GM19023 (cell line): ENCODE results near the gene DNAJC5G.
"Not testable (repeated sequence)": the region's sequence is repeated elsewhere in the genome, so short reads cannot be mapped to it uniquely, and the experiment has no call there.

Experiments
- ATAC-seq: cut with Tn5 transposase; IDR thresholded peaks from one replicate; pipeline ENCODE4 v1.9.1; 2021; ENCODE audit warnings: mild to moderate bottlenecking, moderate library complexity; ENCODE audit not compliant: unreplicated experiment

Gene DNAJC5G

DNA sequence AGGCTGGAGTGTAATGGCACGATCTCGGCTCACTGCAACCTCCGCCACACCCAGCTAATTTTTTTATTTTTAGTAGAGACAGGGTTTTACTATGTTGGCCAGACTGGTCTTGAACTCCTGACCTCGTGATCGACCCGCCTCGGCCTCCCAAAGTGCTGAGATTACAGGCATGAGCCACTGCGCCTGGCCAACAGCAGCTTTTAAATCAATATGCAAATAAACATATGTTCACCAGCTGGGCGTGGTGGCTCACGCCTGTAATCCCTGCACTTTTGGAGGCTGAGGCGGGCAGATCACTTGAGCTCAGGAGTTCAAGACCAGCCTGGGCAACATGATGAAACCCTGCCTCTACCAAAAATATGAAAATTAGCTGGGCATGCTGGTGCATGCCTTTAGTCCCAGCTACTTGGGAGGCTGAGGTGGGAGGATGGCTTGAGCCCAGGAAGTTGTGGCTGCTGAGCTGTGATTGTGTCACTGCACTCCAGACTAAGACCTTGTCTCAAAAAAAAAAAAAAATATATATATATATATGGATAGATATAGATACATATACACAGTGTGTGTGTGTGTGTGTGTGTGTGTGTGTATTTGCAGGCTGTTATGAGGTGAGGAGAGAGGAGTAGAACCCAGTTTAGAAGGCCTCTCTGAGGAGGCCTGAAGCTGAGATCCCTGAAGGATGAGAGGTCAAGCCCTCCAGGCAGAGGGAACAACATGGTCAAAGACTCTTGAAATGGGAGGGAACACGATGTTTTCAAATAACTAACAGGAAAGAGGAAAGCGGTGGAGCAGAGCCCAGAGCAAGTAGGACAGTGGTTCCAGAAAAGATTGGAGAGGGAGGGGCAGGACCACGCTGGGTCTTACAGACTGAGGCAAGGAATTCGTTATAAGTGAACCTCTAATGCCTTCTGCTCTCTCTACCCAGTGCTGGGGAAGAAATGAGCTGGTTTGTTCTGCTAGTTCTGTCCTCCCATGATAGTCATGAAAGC, 2.4 kb upstream of the DNAJC5G start:
- not testable (repeated sequence) for ATAC-seq

DNA sequence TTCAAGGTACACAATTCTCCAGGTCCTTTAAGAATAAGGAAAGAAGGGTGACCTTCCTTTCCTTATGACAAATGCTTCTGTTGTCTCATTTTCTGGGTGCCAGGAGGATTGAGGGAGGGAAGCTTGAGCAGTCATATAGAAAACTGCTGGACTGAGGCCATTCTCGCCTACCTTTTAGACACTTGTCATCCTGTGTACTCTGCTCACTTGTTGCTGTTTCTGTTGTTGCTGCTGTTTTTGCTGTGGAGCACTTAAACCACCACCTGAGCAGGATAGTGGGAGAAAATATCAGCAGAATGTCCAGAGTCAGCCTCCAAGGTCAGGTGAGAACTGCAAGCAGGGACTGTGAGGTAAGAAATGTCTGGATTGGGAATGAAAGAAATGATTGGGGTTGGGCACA, 2.8 kb downstream of the DNAJC5G start:
- no peak for ATAC-seq

GRCh38 chr2:27280826-27281225, 5.6 kb downstream of the DNAJC5G start:
- no peak for ATAC-seq

DNA sequence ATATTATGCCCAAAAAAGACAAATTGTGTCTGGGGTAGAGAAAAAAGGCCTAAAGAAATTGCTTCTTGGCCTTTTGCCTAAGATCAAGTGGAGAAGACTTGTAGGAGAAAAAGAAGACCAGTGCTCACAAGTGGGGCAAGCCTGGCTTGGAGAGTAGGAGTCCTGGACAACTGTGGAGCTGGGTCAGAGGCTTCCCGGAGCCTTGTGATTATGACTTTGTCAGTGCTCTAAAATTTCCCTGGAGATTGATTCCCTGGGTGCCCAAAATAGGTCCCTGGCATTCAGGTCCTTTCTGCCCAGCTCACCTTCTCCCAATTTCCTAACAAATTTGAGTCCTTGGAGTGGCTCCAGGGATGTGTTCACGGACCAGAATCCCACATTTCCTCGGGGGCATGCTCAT, 6.2 kb downstream of the DNAJC5G start:
- no peak for ATAC-seq

DNA sequence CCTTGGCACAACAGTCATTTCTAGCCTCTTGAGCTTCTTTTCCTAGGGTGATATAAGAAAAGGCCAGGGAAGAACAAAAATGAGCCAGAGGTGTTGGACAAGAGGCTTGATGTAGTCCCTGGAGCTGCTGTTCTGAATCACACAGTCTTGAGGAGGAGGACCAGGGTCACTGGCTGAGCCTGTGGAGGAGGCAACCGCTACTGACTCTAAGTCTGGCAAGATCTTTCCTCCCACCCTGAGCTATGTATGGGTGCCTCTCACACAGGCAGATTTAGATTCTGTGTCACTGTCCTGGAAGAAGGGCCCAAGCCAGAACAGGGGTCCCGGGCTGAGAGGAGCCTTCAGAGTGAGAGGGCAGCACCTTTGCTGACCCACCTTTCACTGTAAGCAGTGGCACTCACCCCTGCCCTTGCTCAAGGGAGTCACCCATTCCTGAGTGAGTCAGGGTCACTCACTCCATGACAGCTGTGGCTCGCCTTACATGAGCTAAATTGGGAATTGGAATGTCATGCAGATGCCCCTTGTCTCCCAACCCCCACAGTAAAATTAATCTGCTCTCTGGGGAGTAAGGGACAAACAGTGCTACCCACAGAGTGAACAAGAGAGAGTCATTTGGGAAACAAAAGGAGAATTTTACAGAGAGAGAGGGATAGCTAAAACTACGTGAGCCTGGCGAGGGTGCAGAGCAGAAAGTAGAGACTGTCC, 6.8 kb downstream of the DNAJC5G start, which contains the start of gene TRIM54:
Gene TRIM54, plus strand, starts transcription at position 575 of the 705 bp plus-strand sequence. CDS start 303 bp downstream, outside the sequence.
- ATAC-seq: no peak

- ATAC-seq: no peak
Observed at GRCh38 chr2:27282892-27283291, 7.7 kb downstream of the DNAJC5G start.

GRCh38 chr2:27284996-27285395, 9.8 kb downstream of the DNAJC5G start:
- ATAC-seq: no peak

DNA sequence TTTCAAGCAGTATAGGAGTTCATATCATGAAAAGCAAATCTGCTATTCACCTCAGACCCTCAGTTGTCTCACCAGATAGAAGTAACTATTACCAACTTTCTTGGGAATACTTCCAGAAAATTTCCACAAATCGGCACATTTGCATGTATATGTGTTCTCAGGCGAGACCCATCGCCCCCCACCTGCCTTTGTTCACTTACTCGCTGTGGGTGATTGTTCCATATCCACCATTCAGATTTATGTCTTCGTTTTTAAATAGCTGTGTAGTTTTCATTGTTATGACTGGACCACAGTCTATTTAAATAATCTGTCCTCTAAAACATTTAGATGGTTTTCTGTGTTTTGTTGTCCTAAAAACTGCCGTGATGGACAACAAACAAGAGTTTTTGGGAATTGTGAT, 10.2 kb downstream of the DNAJC5G start:
- no peak for ATAC-seq

DNA sequence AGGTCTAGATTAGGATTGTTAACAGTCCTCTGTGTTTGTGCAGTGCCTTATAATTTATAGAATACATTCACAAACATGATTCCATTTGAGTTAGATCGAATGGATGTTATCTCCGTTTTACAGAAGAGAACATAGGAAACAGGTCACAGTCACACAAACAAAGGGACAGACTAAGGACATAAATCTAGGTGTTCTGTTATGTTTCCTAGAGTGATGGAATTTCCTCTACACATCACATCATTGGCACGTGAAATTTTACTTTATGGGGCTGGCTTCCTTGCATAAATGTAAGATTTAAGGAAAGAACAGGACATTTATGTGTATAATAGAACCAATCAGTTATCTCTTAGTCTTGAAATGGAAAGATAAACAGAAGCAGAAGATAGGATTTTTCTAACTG, 13.4 kb downstream of the DNAJC5G start:
- no peak for ATAC-seq

GRCh38 chr2:27290549-27290948, 15.3 kb downstream of the DNAJC5G start:
- ATAC-seq: no peak

DNA sequence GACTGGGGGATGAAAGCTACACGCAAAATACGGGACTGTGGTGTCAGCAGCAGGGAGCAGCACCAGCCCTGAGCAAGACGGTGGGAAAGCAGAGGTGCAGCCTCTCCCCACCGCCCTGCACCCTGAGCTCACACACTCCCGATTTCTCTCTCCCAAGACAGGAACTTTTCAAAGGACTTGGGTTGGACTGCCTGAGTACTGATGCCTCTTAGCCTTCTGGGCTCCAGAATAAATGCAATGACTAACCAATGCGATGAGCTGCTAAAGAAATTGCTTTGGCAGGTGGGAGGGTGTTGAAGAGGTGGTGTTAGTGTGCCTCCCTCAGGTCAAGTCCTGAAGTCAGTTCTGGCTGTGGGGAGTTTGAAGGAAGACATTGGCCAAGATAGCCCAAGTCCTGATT, 16.6 kb downstream of the DNAJC5G start:
- ATAC-seq: no peak

GRCh38 chr2:27294928-27295327, 19.7 kb downstream of the DNAJC5G start:
- no peak for ATAC-seq

GRCh38 chr2:27296481-27296880, 21.2 kb downstream of the DNAJC5G start:
- ATAC-seq: no peak

DNA sequence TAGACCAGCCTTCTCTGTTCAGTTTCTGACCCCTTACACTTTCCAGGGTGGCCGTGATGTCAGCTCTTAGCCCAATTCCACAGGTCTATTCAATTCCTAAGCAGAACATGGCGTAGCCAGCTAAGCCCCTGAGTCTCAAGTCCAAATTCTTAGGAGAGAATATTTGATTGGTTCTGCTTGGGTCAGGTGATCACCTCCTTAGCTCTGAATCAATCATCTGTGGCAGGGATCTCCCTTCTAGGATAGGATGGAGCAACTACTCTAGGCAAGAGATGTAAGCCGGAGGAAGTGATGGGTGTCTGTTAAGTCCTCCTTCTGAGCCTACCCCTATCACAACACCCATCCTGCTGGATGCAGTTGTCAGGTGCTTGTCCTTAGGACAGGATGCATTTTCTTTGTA, 22.0 kb downstream of the DNAJC5G start:
- ATAC-seq: no peak

GRCh38 chr2:27298391-27299080, 23.3 kb downstream of the DNAJC5G start:
- ATAC-seq: no peak

- ATAC-seq: not testable (repeated sequence)
Observed at GRCh38 chr2:27300606-27301005, 25.4 kb downstream of the DNAJC5G start.

DNA sequence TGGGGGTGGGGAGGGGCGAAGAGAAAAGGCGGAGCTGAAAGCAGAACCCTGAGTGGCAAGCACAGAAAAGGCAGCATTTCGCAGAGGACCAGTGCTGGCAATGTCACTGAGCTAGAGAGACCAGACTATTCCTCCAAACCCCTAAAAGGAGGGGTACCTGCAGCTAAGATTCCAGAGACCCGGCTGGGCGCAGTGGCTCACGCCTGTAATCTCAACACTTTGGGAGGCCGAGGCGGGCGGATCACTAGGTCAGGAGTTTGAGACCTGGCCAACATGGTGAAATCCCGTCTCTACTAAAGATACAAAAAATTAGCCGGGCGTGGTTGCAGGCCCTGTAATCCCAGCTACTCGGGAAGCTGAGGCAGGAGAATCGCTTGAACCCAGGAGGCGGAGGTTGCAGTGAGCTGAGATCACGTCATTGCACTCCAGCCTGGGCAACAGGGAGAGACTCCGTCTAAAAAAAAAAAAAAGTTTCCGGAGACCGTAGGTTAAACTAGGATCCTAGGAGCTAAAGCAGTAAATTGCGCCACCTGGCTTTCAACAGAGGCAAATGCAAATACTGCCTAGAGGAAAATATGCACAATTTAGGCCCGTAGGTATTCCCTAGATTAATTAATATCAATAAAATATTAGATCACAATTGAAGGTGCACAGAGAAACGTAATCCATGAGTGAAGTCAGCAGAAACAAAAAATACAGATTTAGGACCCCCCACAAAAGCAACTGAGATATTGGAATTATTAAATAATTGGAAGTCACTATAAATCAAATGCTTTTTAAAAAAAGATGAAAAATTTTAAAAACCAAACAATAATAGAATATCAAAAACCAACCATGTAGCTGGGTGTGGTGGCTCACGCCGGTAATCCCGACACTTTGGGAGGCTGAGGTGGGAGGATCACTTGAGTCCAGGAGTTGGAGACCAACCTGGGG, 28.1 kb downstream of the DNAJC5G start:
- ATAC-seq: no peak

DNA sequence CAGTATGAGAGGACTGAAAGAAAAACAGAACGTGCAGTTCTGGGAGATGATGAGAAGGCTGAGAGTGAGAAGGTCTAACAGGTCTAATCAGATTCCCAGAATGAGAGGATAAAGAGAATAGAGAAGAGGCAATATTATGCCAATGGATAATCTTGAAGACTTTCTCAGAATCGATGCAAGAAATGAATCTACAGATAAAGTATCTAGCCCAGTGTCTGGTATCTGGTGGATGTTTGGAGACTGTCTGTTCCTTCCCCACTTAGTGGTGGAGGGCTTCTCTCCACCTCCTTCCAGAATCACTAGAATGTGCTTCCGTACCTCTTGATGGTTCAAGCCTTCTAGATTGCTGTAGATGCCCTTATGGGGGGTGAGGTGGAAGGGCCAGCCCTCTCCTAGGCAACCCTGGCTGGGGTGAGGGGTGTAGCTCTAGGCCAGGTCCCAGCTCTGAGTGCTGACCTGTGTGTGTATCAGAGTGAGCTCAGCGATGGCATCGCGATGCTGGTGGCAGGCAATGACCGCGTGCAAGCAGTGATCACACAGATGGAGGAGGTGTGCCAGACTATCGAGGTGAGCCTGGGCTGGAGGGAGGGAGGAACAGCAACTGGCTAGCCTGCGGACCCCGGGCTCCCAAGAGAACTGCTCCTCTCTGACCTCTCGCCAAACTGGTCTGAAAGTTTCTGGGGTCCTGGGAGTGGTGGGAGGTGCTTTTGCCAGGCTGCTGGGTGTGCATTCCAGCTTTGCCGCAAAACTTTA, 29.4 kb downstream of the DNAJC5G start:
- ATAC-seq: no peak

DNA sequence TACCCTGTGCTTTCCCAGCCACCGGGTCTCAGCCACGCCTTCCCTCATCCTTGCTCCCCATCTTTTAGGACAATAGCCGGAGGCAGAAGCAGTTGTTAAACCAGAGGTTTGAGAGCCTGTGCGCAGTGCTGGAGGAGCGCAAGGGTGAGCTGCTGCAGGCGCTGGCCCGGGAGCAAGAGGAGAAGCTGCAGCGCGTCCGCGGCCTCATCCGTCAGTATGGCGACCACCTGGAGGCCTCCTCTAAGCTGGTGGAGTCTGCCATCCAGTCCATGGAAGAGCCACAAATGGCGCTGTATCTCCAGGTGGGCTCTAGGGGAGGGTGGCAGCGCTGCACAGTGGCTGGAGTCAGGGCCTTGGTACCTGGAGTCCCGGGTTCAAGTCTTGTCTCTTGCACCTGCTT, 30.3 kb downstream of the DNAJC5G start:
- ATAC-seq: no peak

DNA sequence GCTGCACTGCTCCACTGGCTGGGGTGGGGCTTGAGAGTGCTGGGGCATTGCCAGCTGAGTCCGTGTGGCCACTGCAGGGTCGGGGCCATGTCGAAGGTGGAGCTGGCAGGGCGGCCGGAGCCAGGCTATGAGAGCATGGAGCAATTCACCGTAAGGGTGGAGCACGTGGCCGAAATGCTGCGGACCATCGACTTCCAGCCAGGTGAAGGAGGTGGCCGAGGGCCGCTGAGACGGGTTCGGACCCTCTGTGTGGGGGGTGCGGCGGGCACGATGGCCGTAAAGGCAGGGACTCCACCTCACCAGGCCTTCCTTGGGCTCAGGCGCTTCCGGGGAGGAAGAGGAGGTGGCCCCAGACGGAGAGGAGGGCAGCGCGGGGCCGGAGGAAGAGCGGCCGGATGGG, 30.9 kb downstream of the DNAJC5G start:
- ATAC-seq: no peak
